HG03097 (cell line): ENCODE measurements around the gene CACNA2D1.
"Not testable (repeated sequence)": the region's sequence is repeated elsewhere in the genome, so short reads cannot be mapped to it uniquely, and the experiment has no call there.

Experiments used
- ATAC-seq: cut with Tn5 transposase; IDR thresholded peaks from one replicate; pipeline ENCODE4 v1.9.1; 2021; ENCODE audit not compliant: unreplicated experiment, low FRiP score

Gene CACNA2D1

GRCh38 chr7:82017334-82017943 is 426.1 kb downstream of the CACNA2D1 start:
- no peak for ATAC-seq

GRCh38 chr7:82015751-82016150 is 427.8 kb downstream of the CACNA2D1 start:
- no peak for ATAC-seq

- ATAC-seq: not testable (repeated sequence)
Observed at GRCh38 chr7:82014574-82014973, 429.0 kb downstream of the CACNA2D1 start.

- ATAC-seq: no peak
Observed at GRCh38 chr7:82012453-82012852, 431.1 kb downstream of the CACNA2D1 start.

- ATAC-seq: no peak
Observed at GRCh38 chr7:82010416-82010815, 433.2 kb downstream of the CACNA2D1 start.

GRCh38 chr7:82007315-82007714 is 436.3 kb downstream of the CACNA2D1 start:
- no peak for ATAC-seq

GRCh38 chr7:82005056-82005455 is 438.5 kb downstream of the CACNA2D1 start:
- no peak for ATAC-seq

GRCh38 chr7:81993186-81993585 is 450.4 kb downstream of the CACNA2D1 start:
- no peak for ATAC-seq

- no peak for ATAC-seq
Observed at GRCh38 chr7:81990395-81990794, 453.2 kb downstream of the CACNA2D1 start.

- no peak for ATAC-seq
Observed at GRCh38 chr7:81986723-81987470, 456.7 kb downstream of the CACNA2D1 start.

- ATAC-seq: no peak
Observed at GRCh38 chr7:81983406-81983805, 460.2 kb downstream of the CACNA2D1 start.

- no peak for ATAC-seq
Observed at GRCh38 chr7:81973117-81973516, 470.5 kb downstream of the CACNA2D1 start.

GRCh38 chr7:81960026-81960425 is 483.6 kb downstream of the CACNA2D1 start:
- ATAC-seq: no peak

GRCh38 chr7:81957517-81957916 is 486.1 kb downstream of the CACNA2D1 start:
- no peak for ATAC-seq

- ATAC-seq: peak; percentile 68
Observed at GRCh38 chr7:81956520-81956919, 487.1 kb downstream of the CACNA2D1 start.

- ATAC-seq: no peak
Observed at GRCh38 chr7:81949306-81949705, 494.3 kb downstream of the CACNA2D1 start.

- ATAC-seq: no peak
Observed at GRCh38 chr7:81944058-81944457, 499.5 kb downstream of the CACNA2D1 start.

- no peak for ATAC-seq
Observed at GRCh38 chr7:81937091-81937490, 506.5 kb downstream of the CACNA2D1 start.

- ATAC-seq: no peak
Observed at GRCh38 chr7:81934596-81935301, 508.8 kb downstream of the CACNA2D1 start.

- ATAC-seq: no peak
Observed at GRCh38 chr7:81932936-81933335, 510.6 kb downstream of the CACNA2D1 start.

- no peak for ATAC-seq
Observed at GRCh38 chr7:81929386-81929785, 514.2 kb downstream of the CACNA2D1 start.

GRCh38 chr7:81926154-81926553 is 517.4 kb downstream of the CACNA2D1 start:
- ATAC-seq: no peak
